DND-41 (cell line): ENCODE data around the gene LRIT2.

Experiments used
- ATAC-seq: fragments of 200-7000 bp; cut with Tn5 transposase; 3 replicates; pipeline ENCODE4 v1.9.1; 2021; ENCODE audit warnings: low read depth; ENCODE audit not compliant: insufficient read depth
- DNase-seq: peaks from one replicate; pipeline ENCODE4 v3.0.0-alpha.2; 2020
- H2AFZ ChIP-seq: 2 replicates; pipeline ENCODE4 v1.6.0; 2012; ENCODE audit warnings: low read depth, low read length
- H3K27ac ChIP-seq: 2 replicates; pipeline ENCODE4 v1.5.1; 2012; ENCODE audit warnings: low read length, inconsistent platforms
- H3K27me3 ChIP-seq: fragments of 200-600 bp; sonication (generic); 2 replicates; pipeline ENCODE4 v1.6.0; 2012; ENCODE audit warnings: low read length, mild to moderate bottlenecking, inconsistent platforms; ENCODE audit not compliant: insufficient read depth, poor library complexity
- H3K36me3 ChIP-seq: 2 replicates; pipeline ENCODE4 v1.5.1; 2012; ENCODE audit warnings: low read length, inconsistent platforms; ENCODE audit not compliant: insufficient read depth
- H3K4me1 ChIP-seq: 2 replicates; pipeline ENCODE4 v1.5.1; 2012; ENCODE audit warnings: mild to moderate bottlenecking, low read length; ENCODE audit not compliant: insufficient read depth
- H3K4me2 ChIP-seq: 2 replicates; pipeline ENCODE4 v1.6.0; 2012; ENCODE audit warnings: mild to moderate bottlenecking, moderate library complexity, low read length, inconsistent platforms; ENCODE audit not compliant: insufficient read depth
- H3K4me3 ChIP-seq, 2 experiments: fragments of 200-600 bp in 1 of 2; shearing (Covaris generic) in 1 of 2; 2 replicates each; pipeline ENCODE4 v1.5.1; 2012 to 2016; ENCODE audit warnings: inconsistent platforms in 2 of 2, low read length in 2 of 2, mild to moderate bottlenecking in 2 of 2, low read depth in 1 of 2, moderate library complexity in 1 of 2
- H3K79me2 ChIP-seq: 2 replicates; pipeline ENCODE4 v1.6.0; 2012; ENCODE audit warnings: low read length, inconsistent platforms; ENCODE audit not compliant: insufficient read depth
- H3K9ac ChIP-seq: 2 replicates; pipeline ENCODE4 v1.6.0; 2012; ENCODE audit warnings: low read depth, mild to moderate bottlenecking, inconsistent platforms, low read length, moderate library complexity
- H3K9me3 ChIP-seq: 2 replicates; pipeline ENCODE4 v1.5.1; 2012; ENCODE audit warnings: low read length, moderate library complexity, mild to moderate bottlenecking, inconsistent platforms; ENCODE audit not compliant: insufficient read depth, severe bottlenecking
- H4K20me1 ChIP-seq: 2 replicates; pipeline ENCODE4 v1.6.0; 2012; ENCODE audit warnings: low read length; ENCODE audit not compliant: insufficient read depth
- CTCF ChIP-seq: IDR thresholded peaks from 2 replicates; pipeline ENCODE4 v1.5.1; 2012; ENCODE audit warnings: borderline replicate concordance, low read length, moderate library complexity, mild to moderate bottlenecking; ENCODE audit not compliant: poor library complexity, severe bottlenecking; ENCODE audit errors: extremely low read depth
- EZH2 ChIP-seq: IDR thresholded peaks from 3 replicates; pipeline ENCODE4 v1.6.1; 2012; ENCODE audit warnings: borderline replicate concordance, low read depth, mild to moderate bottlenecking, moderate library complexity, low read length, inconsistent platforms; ENCODE audit not compliant: severe bottlenecking

Gene LRIT2

GRCh38 chr10:84224411-84225028 is 824 bp downstream of the LRIT2 start:
- H3K27ac ChIP-seq: no peak overlapping the region
- H3K4me1 ChIP-seq: no peaks in the 10 kb centered on the region
- H3K79me2 ChIP-seq: no peaks in the 10 kb centered on the region
- no peak overlapping the region for H3K4me2 ChIP-seq
- no peaks in the 10 kb centered on the region for H4K20me1 ChIP-seq
- H3K4me3 ChIP-seq: no peak overlapping the region
- peak; percentile 47 for DNase-seq
- no peaks in the 10 kb centered on the region for H3K36me3 ChIP-seq
- no peak overlapping the region for H3K9ac ChIP-seq
- ATAC-seq: peak; percentile 79
- H2AFZ ChIP-seq: no peak overlapping the region
- H3K9me3 ChIP-seq: no peaks in the 10 kb centered on the region
- H3K27me3 ChIP-seq: no peaks in the 10 kb centered on the region
- TF ChIP-seq CTCF (no peak), EZH2 (no peak)

- H3K27ac ChIP-seq: no peak overlapping the region
- no peaks in the 10 kb centered on the region for H3K4me1 ChIP-seq
- DNase-seq (no peak), ATAC-seq (no peak)
- H2AFZ ChIP-seq: no peak overlapping the region
- TF ChIP-seq EZH2: no peak
- no peak overlapping the region for H3K4me3 ChIP-seq
- H3K9me3 ChIP-seq: no peaks in the 10 kb centered on the region
- H3K36me3 ChIP-seq: no peaks in the 10 kb centered on the region
- no peaks in the 10 kb centered on the region for H3K79me2 ChIP-seq
- no peaks in the 10 kb centered on the region for H3K27me3 ChIP-seq
- no peak overlapping the region for H3K9ac ChIP-seq
- H3K4me2 ChIP-seq: no peak overlapping the region
- H4K20me1 ChIP-seq: no peaks in the 10 kb centered on the region
Observed at GRCh38 chr10:84221916-84222315, 3.4 kb downstream of the LRIT2 start.

- TF ChIP-seq EZH2 (no peak), CTCF (no peak)
- Histone ChIP-seq H2AFZ (no peak overlapping the region), H3K4me1 (no peaks in the 10 kb centered on the region), H3K4me2 (no peak overlapping the region), H3K9me3 (no peaks in the 10 kb centered on the region), H3K4me3 (no peak overlapping the region), H3K27ac (no peak overlapping the region), H3K36me3 (no peaks in the 10 kb centered on the region), H3K79me2 (no peaks in the 10 kb centered on the region), H3K27me3 (no peaks in the 10 kb centered on the region), H4K20me1 (no peaks in the 10 kb centered on the region), H3K9ac (no peak overlapping the region)
- ATAC-seq (no peak), DNase-seq (no peak)
Observed at GRCh38 chr10:84217746-84218145, 7.6 kb downstream of the LRIT2 start.

GRCh38 chr10:84216834-84217233 is 8.5 kb downstream of the LRIT2 start:
- Histone ChIP-seq H3K27ac (no peak overlapping the region), H2AFZ (no peak overlapping the region), H4K20me1 (no peaks in the 10 kb centered on the region), H3K4me1 (no peaks in the 10 kb centered on the region), H3K4me3 (no peak overlapping the region), H3K27me3 (no peaks in the 10 kb centered on the region), H3K4me2 (no peak overlapping the region), H3K9ac (no peak overlapping the region), H3K9me3 (no peaks in the 10 kb centered on the region), H3K79me2 (no peaks in the 10 kb centered on the region), H3K36me3 (no peaks in the 10 kb centered on the region)
- ATAC-seq (no peak), DNase-seq (no peak)
- TF ChIP-seq EZH2 (no peak), CTCF (no peak)
